ENCODE data around the gene FGD2. TPM values are rescaled to one million over a fixed set of nuclear protein-coding genes. Genes with fewer than 3 reads are reported as not detected.

FGD2 gene
- total RNA-seq, 2 donors from 2014 or later: not detected

DNA sequence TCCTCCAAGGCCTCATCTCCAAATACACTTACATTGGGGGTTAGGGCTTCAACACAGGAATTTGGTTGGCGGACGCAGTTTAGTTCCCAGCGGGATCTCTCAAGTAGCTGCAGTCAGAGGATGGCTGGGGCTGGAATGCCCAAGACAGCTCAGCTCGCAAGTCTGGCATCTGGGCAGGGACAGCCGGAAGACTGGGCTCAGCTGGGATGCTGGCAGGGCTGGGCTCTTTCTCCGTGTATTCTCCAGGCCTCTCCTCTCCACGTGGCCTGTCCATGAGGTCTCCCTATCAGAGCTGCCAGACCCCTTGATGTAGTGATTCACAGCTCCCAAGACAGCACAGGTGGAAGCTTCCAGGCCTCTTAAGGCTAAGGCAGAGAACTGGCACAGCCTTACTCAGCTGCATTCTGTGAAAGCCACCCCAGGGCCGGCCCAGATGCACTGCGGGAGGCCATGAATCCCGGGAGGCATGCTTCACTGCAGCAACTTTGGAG is 5.0 kb downstream of the FGD2 start:
- Mint-ChIP-seq H3K27me3 (ENCODE audit: insufficient read depth) (peaks cover 1% of the 10 kb centered on the region), H3K36me3 (ENCODE audit: low read depth) (no peaks in the 10 kb centered on the region), H3K4me3 (no peak overlapping the region), H3K9me3 (peaks cover 2% of the 10 kb centered on the region), H3K4me1 (no peaks in the 10 kb centered on the region), H3K27ac (no peak overlapping the region)
- TF ChIP-seq, protein P1, sequence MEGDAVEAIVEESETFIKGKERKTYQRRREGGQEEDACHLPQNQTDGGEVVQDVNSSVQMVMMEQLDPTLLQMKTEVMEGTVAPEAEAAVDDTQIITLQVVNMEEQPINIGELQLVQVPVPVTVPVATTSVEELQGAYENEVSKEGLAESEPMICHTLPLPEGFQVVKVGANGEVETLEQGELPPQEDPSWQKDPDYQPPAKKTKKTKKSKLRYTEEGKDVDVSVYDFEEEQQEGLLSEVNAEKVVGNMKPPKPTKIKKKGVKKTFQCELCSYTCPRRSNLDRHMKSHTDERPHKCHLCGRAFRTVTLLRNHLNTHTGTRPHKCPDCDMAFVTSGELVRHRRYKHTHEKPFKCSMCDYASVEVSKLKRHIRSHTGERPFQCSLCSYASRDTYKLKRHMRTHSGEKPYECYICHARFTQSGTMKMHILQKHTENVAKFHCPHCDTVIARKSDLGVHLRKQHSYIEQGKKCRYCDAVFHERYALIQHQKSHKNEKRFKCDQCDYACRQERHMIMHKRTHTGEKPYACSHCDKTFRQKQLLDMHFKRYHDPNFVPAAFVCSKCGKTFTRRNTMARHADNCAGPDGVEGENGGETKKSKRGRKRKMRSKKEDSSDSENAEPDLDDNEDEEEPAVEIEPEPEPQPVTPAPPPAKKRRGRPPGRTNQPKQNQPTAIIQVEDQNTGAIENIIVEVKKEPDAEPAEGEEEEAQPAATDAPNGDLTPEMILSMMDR (conservative IDR thresholded peaks at IDR 0.05): no peak
- Histone ChIP-seq H3K4me1 (ENCODE audit: control insufficient read depth, insufficient read depth, low read length) (no peaks in the 10 kb centered on the region), H3K27ac (ENCODE audit: low read depth, low read length) (no peak overlapping the region), H3K4me3 (ENCODE audit: low read length) (no peak overlapping the region), H3K9me3 (ENCODE audit: control insufficient read depth, low read length) (no peaks in the 10 kb centered on the region), H3K27me3 (ENCODE audit: control insufficient read depth, insufficient read depth, low read length, poor library complexity, severe bottlenecking) (no peaks in the 10 kb centered on the region), H3K36me3 (ENCODE audit: control insufficient read depth, insufficient read depth, low read length) (no peaks in the 10 kb centered on the region), H3K9ac (ENCODE audit: extremely low read depth, low read length, poor library complexity, severe bottlenecking) (no peak overlapping the region)
- DNase-seq: peak; percentile 28
- 84 to 88% methylated on average over 7 to 10 of the region's 10 CpGs for WGBS, 2 experiments (ENCODE audit: insufficient coverage in 1 of 2, insufficient read length in 1 of 2)

DNA sequence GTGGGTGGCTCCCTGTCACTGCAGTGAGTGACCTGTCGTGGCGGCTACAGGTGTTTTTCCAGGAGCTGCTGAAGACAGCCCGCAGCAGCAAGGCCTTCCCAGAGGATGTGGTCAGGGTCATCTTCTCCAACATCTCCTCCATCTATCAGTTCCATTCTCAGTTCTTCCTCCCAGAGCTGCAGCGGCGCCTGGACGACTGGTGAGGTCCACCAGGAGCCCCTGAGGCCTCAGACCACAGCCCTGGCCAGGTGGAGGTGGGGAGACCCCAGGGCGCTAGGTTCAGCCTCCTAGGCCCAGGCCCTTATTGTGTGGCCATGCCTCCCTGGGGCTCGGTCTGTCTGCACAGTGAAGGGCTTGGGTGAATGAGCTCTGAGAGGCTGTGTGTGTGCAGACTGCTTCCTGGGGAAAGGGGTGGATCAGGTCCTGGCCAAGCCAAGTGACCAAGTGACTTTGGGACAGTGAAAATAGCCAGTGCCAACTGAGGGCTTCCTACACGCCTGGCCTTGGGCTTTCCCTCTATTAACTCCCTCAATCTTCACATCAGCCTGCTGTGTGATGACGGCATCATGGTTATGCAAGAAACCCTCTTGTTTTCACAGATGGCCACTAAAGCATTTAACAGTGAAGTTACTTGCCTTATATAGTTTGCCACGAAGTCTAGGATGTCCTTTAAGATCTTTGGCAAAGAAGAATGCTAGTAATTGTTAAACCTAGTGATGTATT is 6.4 kb downstream of the FGD2 start:
- Histone ChIP-seq H3K27ac (ENCODE audit: low read depth, low read length) (no peak overlapping the region), H3K27me3 (ENCODE audit: control insufficient read depth, insufficient read depth, low read length, poor library complexity, severe bottlenecking) (no peaks in the 10 kb centered on the region), H3K9me3 (ENCODE audit: control insufficient read depth, low read length) (no peaks in the 10 kb centered on the region), H3K4me1 (ENCODE audit: control insufficient read depth, insufficient read depth, low read length) (no peaks in the 10 kb centered on the region), H3K9ac (ENCODE audit: extremely low read depth, low read length, poor library complexity, severe bottlenecking) (no peak overlapping the region), H3K36me3 (ENCODE audit: control insufficient read depth, insufficient read depth, low read length) (no peaks in the 10 kb centered on the region), H3K4me3 (ENCODE audit: low read length) (no peak overlapping the region)
- Mint-ChIP-seq H3K36me3 (ENCODE audit: low read depth) (no peaks in the 10 kb centered on the region), H3K4me3 (no peak overlapping the region), H3K27ac (no peak overlapping the region), H3K27me3 (ENCODE audit: insufficient read depth) (peaks cover 1% of the 10 kb centered on the region), H3K9me3 (peaks cover 2% of the 10 kb centered on the region), H3K4me1 (no peaks in the 10 kb centered on the region)
- DNase-seq: no peak
- TF ChIP-seq, protein P1 (conservative IDR thresholded peaks at IDR 0.05): no peak
- WGBS, 2 experiments (ENCODE audit: insufficient coverage in 1 of 2, insufficient read length in 1 of 2): 88 to 90% methylated on average over 8 to 11 of the region's 11 CpGs

DNA sequence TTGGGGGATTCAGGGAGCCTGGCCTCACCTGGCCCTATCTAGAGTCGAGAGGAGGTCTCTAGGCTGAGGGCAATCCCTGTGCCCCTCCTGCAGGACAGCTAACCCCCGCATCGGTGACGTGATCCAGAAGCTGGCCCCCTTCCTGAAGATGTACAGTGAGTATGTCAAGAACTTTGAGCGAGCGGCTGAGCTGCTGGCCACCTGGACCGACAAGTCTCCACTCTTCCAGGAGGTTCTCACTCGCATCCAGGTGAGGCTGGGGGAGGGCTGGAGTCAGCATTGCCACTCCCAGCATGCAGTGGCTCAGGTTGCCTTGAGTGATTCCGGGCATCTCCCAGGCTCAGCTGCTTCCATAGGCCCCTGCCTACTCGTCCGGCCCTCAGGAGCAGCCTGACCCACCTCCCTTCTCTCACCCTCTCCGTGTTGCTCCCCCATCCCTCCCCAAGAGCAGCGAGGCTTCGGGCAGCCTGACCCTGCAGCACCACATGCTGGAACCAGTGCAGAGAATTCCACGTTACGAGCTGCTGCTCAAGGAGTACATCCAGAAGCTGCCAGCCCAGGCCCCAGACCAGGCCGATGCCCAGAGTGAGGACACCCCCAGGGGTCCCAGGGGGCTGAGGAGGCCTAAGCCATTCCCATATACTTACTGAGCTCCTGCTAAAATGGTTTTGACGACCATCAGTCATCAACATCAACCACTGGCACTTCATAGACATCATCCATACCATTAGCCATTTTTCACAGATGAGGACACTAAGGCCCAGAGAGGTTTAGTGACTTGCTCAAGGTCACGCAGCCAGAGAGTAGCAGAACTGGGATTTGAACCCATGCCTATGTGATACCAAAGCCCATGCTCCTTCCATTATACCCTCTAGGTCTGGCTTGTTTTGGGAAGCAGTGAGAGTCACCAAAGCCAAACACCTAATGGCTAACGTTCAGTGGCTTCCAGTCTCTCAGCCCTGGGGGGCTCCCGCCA is 8.3 kb downstream of the FGD2 start:
- H3K9ac ChIP-seq (ENCODE audit: extremely low read depth, low read length, poor library complexity, severe bottlenecking): no peak overlapping the region
- no peak overlapping the region for H3K27ac Mint-ChIP-seq
- H3K27me3 Mint-ChIP-seq (ENCODE audit: insufficient read depth): no peaks in the 10 kb centered on the region
- no peaks in the 10 kb centered on the region for H3K4me1 Mint-ChIP-seq
- WGBS, 2 experiments (ENCODE audit: insufficient coverage in 1 of 2, insufficient read length in 1 of 2): 87 to 94% methylated on average over 13 to 21 of the region's 21 CpGs
- peak; percentile 55 for DNase-seq
- H3K4me1 ChIP-seq (ENCODE audit: control insufficient read depth, insufficient read depth, low read length): no peaks in the 10 kb centered on the region
- no peak overlapping the region for H3K4me3 ChIP-seq (ENCODE audit: low read length)
- H3K27ac ChIP-seq (ENCODE audit: low read depth, low read length): no peak overlapping the region
- H3K4me3 Mint-ChIP-seq: no peak overlapping the region
- no peaks in the 10 kb centered on the region for H3K36me3 ChIP-seq (ENCODE audit: control insufficient read depth, insufficient read depth, low read length)
- H3K9me3 Mint-ChIP-seq: peaks cover 2% of the 10 kb centered on the region
- no peaks in the 10 kb centered on the region for H3K36me3 Mint-ChIP-seq (ENCODE audit: low read depth)
- TF ChIP-seq, protein P1 (conservative IDR thresholded peaks at IDR 0.05): no peak
- H3K9me3 ChIP-seq (ENCODE audit: control insufficient read depth, low read length): no peaks in the 10 kb centered on the region
- H3K27me3 ChIP-seq (ENCODE audit: control insufficient read depth, insufficient read depth, low read length, poor library complexity, severe bottlenecking): no peaks in the 10 kb centered on the region

Measured in endodermal cell (in vitro differentiated cells).